GM12873 (cell line): ENCODE results near the gene CHPT1.

Experiments
- CTCF ChIP-seq: IDR thresholded peaks from 2 replicates; pipeline ENCODE4 v1.5.1; 2012; ENCODE audit warnings: low read depth, mild to moderate bottlenecking, moderate library complexity, low read length, control low read depth; ENCODE audit not compliant: insufficient read depth; ENCODE audit errors: missing control alignments

CHPT1 gene

GRCh38 chr12:101655393-101655792, 42.0 kb upstream of the CHPT1 start:
- no peak for TF ChIP-seq CTCF

GRCh38 chr12:101663298-101663697, 34.1 kb upstream of the CHPT1 start:
- TF ChIP-seq CTCF: no peak

GRCh38 chr12:101664992-101665391, 32.4 kb upstream of the CHPT1 start:
- TF ChIP-seq CTCF: no peak

GRCh38 chr12:101666052-101666728, 31.2 kb upstream of the CHPT1 start:
- no peak for TF ChIP-seq CTCF

- TF ChIP-seq CTCF: no peak
Measured at GRCh38 chr12:101667591-101667990, 29.8 kb upstream of the CHPT1 start.

- peak; percentile 68 for TF ChIP-seq CTCF
Measured at GRCh38 chr12:101670007-101670671, 27.3 kb upstream of the CHPT1 start.

- TF ChIP-seq CTCF: no peak
Measured at GRCh38 chr12:101671157-101671791, 26.2 kb upstream of the CHPT1 start.
